COLO668 (cell line): Measurements from ENCODE around the gene IGLON5.

ENCODE experiments used
- DNase-seq: peaks from one replicate; lab custom pipeline; 2025; ENCODE audit not compliant: unreplicated experiment; lab: John Stamatoyannopoulos, UW

Gene IGLON5

DNA sequence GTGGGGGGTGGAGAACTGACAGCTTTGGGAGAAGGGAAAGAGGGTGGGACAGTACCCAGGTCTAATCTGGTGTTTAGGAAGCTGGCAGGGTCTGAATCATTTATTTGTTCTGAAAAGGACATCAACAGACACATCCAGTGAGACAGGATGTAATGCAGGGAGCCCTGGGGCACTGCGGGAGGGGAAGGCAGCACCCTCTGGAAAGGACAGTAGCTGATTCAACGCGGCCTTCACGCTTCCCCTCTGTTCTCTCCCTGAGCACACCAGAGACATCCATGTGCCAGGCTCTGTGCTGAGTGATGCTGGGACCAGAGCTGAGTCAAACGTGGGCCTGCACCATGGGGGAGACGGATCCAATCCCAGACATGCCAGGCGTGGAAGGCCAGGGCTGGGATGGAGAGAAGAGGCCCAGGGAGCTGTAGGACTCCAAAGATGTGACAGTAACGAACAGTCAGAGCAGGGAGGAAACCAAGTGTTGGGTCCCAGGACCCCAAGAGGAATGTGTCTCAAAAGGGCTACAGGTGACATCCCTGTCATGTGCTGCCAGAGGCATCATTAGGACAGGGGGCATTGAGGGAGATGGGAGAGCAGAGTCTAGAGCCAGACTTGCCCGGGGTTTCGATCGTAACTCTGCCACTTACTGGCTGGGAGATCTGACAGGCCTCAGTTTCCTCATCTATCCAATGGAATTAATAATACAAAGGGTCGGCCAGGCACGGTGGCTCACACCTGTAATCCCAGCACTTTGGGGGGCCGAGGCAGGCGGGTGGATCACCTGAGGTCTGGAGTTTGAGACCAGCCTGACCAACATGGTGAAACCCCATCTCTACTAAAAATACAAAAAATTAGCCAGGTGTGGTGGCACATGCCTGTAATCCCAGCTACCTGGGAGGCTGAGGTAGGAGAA is 53.0 kb downstream of the IGLON5 start:
- peak; percentile 8 for DNase-seq

DNA sequence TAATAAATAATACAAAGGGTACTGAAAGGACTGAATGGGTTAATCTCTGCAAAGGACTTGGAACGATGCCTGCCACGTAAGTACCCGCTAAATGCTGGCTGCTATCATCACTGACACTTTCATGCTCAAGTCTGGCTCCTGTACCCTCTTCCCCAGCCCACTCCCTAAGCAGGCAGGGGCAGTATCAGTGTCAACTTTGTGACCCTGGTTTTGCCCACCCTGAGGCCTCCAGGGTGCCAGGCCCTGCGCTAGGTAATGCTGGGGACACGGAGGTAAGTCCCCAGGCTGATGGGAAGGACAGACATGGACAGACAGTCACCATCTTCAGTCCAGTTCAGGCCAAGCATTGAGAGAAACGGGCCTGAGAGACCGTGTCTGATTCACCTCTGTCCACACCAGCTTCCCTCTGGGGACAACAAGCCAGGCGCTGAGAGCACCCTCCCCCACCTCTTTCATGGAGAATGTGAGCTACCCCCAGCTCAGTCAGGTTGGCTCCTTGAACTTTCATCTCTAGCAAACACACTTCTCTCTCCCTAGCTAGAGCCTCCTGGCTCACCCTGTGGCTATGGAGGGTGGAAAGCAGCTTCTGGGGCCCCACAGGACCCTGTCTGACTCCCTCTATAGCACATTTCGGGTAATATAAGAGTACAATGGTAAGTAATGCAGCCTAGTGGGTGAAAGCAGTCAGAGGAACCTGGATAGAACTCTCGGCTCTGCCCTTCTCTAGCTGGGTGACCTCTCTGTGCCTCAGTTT is 53.9 kb downstream of the IGLON5 start:
- DNase-seq = peak; percentile 23

DNA sequence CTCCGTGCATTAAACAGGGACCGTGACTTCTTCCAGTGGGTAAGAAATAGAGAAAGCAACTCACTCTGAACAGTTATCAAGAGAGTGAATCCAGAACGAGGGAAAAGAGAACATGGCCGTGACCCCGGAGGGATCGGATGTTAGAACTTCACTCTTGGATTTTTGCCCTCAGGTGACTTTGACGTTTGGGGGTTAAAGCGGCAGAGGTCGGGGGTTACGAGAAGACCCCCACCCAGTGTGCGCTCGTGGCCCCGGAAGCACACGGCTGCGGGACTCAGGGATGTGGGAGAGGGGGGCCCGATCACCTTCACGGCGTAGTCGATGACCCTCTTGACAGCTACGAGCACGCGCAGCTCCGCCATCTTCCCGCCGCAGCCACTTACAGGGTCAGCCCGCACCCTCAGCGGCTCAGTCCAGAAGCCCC is 54.5 kb downstream of the IGLON5 start, which contains the start of gene ETFB:
ETFB (minus strand) TSS at position 424 of the 424 bp plus-strand sequence; CDS start at position 362, 62 bp downstream.
- no peak for DNase-seq

- peak; percentile 93 for DNase-seq
Measured at GRCh38 chr19:51366389-51367254, 55.2 kb downstream of the IGLON5 start.

DNA sequence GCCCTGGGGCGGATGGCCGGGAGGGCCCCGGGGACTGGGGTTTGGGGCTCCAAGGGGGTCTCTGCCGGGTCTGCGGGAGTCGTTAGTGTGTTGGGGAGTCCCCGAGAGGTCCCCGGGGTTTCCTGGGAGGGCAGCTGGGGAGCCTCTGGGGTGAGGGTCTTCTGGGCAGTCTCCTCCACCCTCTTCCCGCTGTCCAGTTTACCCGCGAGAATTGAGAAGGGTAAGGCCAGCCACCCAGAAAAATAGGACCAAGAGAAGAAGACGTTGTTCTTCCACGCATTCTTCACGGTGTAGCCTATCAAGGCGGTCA is 55.8 kb downstream of the IGLON5 start:
- no peak for DNase-seq

- peak; percentile 92 for DNase-seq
Measured at GRCh38 chr19:51367565-51368365, 56.3 kb downstream of the IGLON5 start.

- no peak for DNase-seq
Measured at GRCh38 chr19:51368366-51369282, 57.2 kb downstream of the IGLON5 start, which contains the start of gene CLDND2. CLDND2 (minus strand) TSS chr19:51369003; CDS start chr19:51368577, 426 bp downstream.

DNA sequence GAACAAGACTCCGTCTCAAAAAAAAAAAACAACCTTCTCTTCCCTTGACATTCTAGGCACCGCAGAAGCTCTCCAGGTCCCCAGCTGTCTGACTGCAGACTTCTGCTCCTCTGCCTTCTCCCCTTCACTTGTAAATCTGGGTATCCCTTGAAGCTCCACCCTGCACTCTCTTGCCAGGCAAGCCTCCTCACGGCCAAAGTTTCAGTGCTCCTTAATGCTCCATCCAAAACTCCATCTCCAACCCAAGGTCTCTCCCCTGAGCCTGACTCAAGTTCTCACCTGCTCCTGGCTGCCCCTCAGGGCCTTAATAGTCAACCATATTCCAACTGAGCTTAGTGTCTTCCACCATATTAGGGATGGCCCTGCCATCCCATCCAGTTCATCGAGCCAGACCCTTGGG is 58.8 kb downstream of the IGLON5 start:
- DNase-seq = no peak

GRCh38 chr19:51371186-51371690 is 59.8 kb downstream of the IGLON5 start:
- no peak for DNase-seq

DNA sequence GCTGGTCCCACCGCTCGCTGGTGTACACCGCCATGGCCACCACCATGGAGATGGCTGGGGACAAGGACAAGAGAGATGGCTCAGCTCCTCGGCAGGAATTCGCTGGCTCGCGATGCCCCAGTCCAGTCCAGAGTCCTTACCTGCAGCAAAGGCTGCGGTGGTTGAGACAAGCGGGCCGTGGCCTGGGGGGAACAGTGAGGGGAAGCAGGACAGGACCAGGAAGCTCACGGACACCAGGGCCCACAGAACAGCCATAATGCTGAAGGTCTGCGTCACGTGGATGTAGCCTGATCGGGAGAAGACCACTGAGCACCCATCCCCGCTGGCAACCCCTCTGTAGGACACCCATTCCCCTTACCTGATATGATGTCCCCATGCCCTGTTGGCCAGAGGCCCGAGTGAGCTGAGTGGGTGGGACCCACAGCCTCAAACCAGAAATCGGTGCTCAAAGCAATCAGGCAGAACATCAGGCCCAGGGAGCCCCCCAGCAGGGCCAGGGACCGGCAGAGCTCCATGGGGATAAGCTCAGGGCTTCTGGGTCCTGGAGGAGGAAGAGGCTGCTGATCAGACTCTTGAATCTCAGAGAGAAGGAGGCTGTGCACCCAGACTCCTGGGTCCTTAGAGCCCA is 60.7 kb downstream of the IGLON5 start:
- no peak for DNase-seq

DNA sequence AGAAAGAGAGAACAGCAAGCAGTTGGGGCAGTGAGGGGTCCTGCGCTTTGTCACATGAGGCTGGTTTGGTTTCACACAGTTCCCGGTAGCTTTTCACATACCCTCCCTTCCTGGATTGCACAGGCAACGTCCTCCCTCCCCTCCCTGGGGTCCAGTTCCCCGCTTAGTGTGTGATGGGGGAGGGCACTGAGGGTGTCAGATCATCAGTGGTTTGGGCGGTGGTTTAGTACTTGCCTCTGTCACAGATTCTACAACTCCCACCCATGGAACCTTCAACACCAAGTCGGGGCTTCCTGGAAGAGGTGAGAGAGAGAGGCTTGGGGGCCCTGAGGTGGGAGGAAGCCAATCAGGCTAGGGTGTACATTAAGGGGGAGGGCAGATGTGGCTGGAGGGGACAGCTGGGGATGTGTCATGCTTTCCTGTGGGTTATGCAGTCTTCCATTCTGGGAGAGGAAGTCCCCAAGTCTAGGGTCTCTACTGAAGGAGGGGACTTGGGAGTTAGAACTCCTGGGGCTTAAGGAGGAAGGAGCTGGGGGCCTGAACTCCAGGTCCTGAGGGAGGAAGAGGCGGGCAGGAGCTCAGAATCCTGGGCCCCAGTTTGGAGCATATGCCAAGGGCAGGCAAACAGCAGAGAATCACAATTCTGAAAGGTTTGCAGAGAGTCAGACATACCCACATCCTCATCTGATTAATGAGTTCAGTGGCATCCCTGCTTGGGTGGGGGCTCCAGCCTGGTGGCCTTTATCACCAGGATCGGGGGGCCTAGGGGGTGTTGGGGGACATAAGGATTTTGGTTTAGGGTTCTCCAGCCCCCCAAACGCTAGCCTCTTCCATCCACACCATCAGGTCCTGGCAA is 61.4 kb downstream of the IGLON5 start, which contains the start of gene NKG7:
NKG7 (minus strand) TSS at position 6 of the 856 bp plus-strand sequence. CDS start 119 bp downstream, outside the sequence.
- DNase-seq = no peak

- no peak for DNase-seq
Measured at GRCh38 chr19:51375504-51376221, 64.2 kb downstream of the IGLON5 start.

DNA sequence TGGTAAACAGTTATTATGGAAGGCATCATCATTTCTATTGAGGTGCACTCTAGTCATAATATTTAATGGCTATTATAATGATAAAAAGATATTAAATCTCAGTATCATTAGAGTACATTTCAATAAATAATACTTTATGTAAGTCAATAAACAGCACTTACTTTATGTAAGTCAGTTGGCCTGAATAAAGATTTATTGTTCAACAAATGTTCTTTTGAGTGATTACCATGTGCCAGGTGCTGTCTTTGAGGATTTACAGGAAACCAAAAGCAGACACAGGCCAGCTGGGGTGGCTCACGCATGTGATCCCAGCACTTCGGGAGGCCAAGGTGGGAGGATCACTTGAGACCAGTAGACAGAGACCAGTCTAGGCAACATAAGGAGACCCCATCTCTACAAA is 66.0 kb downstream of the IGLON5 start:
- no peak for DNase-seq

- no peak for DNase-seq
Measured at GRCh38 chr19:51380379-51380778, 68.9 kb downstream of the IGLON5 start.
